HG03159 (cell line): Measurements from ENCODE around the gene SMAD1.

Experiments
- ATAC-seq: cut with Tn5 transposase; IDR thresholded peaks from one replicate; pipeline ENCODE4 v1.9.1; 2021; ENCODE audit warnings: mild to moderate bottlenecking, moderate library complexity; ENCODE audit not compliant: unreplicated experiment

SMAD1 gene

DNA sequence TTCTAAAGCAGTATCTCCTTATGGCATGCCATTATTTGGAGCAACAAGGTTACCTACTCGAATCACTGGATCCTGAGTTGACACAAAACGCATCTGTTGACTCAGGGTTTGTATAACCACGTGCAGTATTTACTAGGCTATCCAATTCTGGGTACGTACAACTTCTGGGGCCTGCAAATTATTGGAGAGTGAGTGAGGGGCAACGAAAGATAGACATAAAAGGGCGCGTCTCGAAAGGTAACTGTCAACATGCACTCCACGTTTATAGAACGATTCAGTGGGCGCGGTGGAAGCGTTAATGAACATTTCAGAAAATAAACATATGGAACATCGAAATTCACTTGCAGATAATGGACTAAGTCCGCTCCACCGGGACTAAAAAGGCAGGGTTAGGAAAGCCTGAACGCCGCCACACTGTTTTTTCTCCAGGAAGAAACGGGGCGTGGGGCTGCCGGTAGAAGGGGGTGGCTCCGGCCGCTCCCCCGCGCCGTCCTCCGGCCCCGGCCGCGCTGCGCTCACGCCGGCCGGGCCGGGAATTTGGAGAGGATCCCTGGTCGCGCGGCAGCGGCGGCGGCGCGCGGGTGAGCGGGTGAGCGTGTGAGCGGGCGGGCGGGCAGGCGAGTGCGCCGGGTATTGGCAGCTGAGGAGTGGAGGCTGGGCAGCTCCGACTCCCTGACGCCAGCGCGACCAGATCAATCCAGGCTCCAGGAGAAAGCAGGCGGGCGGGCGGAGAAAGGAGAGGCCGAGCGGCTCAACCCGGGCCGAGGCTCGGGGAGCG, at the start of gene SMAD1:
Gene SMAD1, plus strand, starts transcription at position 690 of the 778 bp plus-strand sequence. CDS start 32,761 bp downstream, outside the sequence.
- ATAC-seq = peak; percentile 40

DNA sequence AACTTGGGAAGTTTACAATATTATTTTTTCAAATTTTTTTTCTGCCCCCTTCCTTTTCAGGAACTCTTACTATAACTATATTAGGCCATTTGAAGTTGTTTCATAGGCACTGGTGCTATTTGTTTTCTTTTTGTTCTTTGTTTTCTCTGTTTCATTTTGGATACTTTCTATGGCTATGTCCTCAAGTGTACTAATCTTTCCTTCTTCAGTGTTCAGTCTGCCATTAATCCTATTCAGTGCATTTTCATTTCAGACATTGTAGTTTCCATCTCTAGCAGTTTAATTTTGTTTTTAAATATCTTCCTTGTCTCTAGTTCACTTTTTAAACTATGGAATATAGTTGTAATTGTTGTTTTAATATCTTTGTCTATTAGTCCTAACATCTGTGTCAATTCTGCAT, 48.0 kb upstream of the SMAD1 start:
- ATAC-seq = no peak

DNA sequence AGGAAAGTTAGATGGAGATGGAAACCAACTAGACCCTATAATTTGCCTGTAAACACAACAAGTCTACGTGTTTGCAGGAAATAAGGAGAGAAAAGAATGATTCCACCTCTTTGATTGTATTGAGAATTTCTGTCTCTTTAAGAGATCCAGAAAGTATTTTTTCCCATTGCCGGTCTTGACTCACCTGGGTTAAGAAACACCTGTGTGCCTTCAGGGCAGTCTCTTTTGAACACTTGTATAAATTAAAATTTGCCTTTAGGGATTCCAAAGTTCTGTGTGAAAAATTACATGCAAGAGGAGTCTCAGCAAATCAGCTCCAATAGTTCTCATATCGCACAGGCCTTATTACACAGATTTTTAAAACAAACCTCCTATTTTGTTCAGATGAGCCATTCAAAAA, 46.0 kb upstream of the SMAD1 start:
- ATAC-seq = no peak

DNA sequence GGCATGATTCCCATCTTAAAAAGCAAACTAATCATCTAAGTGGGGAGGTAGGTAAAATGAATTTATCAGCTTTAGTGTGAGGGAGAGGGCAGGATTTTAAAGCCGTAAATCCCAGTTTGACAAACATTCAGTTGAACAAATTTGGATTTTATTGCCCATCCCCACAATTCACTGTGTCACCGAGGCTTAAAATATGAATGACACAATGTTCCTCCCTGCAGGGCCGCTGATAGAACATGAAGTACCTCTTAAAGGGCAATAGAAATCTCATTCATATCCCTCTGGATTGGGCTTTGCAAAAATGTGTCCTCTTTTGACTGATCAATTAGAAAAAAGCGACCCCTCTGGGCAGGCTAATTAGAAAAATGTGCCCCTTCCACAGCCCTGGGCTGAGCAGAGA, 45.5 kb upstream of the SMAD1 start:
- ATAC-seq = no peak

DNA sequence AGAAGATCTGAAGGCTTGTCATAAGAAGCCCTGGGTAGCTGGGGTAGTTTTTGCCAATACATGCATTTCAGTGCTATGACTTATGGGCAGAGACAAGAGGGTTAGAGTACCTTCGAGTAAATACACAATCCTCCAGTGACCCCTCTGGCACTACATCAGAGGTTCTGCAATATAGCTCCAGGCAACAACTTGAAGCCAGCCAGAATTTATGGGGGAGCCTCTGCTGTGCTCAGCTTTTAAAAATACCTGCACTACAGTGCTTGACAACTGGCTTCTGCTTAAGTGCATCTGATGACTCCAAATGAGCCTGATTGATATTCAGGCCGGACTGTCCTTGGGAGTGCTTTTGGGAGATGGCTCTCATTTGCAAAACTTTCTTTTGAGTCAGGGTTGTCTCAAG, 44.9 kb upstream of the SMAD1 start:
- ATAC-seq = no peak

DNA sequence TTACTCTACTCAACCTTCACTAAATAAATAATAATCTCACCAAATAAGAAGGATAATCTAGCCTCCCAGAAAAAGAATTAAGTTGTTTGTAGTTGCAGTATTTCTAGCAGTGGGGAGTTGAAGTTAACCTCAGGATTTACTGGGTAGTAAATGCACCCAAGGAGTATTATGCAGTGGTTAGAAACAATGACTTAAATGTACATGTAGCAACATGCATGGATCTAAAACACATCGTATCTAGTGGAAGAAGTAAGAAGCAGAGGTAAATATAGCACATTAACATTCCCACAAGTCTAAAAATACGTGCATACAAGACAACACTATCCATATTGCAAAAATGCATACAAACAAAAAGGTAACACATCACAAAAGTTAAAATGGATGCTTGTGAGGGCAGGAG, 44.2 kb upstream of the SMAD1 start:
- ATAC-seq = no peak

DNA sequence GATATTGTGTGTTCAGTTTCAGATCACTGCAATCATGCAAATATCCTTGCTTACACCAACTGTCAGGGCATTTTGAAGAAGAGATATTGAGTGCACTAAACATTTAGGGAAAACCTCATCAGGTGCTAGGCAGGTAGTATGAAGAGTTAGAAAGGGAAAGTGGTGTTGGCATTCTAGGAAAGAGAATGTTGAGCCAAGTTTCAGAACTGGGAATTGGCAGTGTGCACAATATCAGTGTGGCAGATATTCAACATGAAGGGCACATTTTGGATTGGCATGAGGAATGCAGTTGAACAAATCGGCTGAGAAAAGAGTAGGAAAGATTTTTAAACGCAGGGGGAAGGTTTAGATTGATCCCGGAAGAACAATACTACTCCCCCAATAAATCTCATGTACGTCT, 43.4 kb upstream of the SMAD1 start:
- no peak for ATAC-seq

DNA sequence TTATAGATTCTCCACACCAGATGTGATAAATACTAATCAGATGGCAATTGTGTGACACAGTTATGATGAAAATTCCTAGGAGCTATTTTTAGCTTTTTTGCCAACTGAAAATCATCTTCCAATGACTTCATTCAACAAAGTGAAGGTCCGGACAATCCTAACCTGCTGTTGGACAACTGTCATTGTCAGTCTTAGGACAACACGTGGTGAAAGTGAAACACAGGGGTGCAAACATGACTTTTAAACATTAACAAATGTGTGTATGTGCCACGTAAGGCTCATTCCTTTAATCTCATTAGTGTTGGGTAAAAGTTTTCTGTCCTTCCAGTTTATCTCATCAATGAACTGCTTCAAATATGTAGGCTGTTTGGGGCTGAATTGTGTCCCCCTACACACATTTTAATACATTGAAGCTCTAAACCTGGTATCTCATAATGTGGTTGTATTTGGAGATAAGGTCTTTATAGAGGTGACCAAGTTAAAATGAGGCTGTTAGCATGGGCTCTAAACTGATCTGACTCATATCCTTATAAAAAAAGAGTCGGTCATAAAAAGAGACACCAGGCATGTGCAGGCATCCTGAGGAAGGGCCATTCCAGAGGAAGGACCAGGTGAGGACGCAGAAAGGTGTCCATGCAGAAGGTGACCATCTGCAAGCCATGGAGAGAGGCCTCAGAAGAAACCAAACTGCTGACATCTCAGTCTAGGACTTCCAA, 41.2 kb upstream of the SMAD1 start:
- ATAC-seq = no peak

DNA sequence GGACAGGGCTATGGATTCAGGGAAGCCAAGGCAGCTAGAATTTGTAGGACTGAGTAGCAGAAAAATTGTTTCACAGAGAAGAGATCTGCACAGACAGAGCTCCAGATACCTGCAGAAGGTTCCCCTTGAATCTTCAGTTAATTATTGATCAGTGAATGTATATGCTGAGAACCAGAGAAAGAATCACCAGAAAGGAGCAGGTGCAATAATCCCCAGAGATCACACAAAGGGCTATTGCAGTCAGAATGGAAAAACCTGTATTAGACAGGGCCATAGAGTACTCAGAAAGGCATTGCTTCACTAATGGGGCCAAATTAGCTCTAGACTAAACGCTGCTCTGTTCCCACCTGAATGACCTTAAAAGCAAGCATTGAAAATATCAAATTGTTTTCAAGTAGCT, 35.5 kb upstream of the SMAD1 start:
- ATAC-seq = peak; percentile 83

DNA sequence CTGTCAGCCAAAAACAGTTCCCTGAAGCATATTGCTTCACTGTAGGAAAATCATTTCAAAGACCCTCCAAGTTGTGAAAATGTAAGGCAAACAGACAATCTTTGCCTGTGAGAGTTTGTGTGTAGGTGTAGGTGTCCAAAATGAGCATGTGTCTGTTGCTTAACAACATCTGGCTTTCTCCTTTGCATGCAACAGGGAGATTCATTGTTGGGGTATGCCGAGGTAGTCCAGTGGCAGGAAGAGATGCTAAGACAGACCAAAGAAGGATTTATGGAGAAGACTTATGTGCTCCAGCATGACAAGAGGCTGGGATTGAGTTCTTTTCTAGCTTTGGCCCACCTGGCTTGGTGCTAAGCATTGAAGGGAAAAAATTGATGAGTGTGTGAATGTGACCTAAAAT, 29.8 kb upstream of the SMAD1 start:
- ATAC-seq = no peak

DNA sequence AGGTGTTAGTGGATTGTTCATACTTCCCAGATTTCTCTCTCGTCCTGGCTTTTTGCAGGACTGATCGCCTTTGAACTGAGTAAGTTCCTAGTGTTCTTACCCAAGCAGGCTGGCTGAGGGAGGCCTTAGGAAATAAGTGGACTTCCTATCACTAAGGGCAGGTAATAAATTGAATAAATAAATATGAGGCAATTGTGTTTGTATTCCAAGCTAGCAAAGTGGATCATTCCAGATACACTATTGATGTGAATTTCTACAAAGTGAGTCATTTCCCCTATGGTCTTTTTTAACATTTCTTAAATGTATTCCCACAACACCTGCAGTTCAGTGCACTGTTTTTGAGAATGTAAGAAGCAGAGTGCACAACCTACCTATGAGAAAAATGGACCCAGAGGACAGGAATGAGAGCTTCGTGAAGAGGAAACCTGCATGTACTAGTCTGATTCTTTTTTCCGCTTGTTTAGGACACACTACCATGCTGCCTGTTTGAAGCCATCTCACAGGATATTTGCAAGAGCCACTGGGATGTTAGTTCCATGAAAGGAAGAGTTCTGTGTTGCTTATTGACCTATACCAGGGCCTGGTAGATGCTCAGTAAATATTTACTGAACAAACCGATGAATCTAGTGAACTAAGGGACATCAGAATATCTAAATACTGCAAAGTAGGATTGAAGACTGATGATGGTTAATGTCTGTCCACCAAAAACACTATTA, 29.0 kb upstream of the SMAD1 start:
- ATAC-seq = no peak

DNA sequence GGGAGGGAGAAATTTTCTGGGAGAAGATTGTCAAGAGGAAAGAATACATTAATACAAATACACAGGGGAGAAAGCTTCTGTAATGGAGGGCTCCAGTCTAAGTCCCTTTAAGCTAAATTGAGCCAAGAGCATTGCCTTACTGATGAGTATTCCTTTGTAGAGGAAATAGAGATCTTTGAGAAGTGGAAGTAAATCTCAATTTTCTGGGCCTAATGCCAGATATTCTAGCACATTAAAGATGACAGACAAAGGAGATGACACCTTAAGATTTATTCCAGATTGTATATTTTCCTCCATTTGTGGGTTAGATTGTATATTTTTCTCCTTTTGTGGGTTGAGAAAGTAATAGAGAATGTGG, 28.5 kb upstream of the SMAD1 start:
- no peak for ATAC-seq

DNA sequence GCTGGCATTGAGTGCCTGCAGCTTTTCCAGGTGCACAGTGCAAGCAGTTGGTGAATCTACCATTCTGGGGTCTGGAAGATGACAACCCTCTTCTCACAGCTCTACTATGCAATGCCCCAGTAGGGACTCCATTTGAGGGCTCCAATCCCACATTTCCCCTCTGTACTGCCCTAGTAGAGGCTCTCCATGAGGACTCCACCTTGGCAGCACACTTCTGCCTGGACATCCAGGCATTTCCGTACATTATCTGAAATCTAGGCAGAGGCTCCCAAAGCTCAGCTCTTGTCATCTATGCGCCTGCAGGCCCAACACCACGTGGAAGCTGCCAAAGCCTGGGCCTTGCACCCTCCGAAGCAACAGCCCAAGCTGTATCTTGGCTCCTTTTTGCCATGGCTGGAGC, 8.4 kb upstream of the SMAD1 start:
- ATAC-seq = no peak

DNA sequence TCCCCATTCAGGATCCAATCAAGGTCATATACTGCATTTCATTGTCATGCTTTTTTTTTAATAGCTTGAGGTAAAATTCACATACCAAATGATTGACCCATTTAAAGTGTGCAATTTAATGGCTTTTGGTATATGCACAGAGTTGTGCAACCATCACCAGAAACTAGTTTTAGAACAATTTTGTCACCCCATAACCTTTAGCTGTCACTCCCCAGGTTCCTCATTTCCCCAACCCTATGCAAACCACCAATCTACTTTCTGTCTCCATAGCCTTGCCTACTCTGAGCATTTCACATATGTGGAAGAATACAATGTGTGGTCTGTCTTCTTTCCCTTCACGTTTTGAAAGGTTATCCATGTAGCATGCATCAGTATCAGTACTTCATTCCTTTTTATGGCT, 1.4 kb upstream of the SMAD1 start:
- peak; percentile 38 for ATAC-seq

DNA sequence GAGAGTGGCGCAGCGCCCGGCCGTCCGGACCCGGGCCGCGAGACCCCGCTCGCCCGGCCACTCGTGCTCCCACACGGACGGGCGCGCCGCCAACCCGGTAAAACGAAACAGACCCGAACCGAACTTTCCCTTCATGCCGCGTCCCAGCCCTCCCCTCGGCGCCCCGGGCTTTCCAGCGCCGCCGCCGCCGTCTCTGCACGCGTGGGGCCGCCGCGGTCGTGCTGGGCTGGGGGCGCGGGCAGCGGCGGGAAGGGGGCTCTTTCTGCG, 222 bp downstream of the SMAD1 start:
- ATAC-seq = no peak

DNA sequence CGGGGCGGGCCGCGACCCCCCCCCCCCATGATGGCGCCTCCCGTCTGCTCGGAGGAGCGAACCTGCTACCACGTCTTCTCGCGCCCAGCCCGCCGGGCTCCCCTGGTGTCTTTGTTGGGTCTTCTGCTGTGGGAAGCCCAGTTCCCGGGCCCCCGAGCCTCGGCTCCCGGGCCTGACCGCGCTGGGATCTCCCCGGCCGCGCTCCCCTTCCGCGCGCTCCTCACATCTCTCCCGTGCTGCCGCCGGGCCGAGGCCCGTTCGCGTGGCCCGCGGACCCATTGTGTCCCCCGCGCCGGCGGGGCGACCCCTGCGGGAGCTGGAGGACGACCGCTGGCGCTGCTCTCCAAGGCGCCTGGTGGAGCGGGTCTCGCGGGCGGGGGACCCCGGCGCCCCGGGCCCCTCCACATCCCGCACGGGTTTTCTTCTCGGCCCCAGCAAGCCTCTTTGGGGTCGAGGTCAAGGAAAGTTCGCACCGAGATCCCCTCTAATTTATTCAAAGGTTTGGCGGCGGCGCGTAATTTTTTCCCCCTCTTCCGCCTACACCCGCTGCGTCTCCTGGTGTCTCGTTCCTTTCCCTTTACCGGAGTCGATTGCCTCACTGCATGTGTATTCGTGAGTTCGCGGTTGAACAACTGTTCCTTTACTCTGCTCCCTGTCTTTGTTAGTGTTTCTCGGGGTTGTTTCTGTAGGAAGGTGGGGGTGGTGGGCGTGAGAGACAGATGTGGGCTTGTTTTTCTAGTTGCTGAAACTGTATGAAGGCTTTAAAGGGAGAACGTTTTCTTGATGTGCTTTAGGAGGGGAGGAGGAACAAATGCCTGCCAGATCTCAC, 770 bp downstream of the SMAD1 start:
- peak; percentile 29 for ATAC-seq

DNA sequence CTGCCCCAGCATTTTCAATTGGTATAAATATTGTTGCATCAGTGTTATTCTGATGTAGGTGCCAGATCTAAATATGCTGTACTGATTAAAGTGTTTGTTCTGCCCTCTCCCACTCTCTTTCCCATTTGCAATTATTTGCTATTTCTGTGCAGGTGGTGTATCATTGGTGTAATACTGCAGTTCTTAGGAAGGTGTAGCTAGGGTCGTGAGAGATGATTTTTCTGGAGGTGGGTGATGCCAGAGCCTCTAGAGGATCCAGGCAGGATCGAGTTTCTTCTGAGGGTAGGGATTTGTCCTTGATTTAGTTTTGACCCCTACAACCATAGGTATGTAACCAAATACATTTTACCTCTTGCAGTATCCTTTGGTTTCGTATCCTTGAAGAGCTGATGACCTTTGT, 1.9 kb downstream of the SMAD1 start:
- ATAC-seq = no peak

DNA sequence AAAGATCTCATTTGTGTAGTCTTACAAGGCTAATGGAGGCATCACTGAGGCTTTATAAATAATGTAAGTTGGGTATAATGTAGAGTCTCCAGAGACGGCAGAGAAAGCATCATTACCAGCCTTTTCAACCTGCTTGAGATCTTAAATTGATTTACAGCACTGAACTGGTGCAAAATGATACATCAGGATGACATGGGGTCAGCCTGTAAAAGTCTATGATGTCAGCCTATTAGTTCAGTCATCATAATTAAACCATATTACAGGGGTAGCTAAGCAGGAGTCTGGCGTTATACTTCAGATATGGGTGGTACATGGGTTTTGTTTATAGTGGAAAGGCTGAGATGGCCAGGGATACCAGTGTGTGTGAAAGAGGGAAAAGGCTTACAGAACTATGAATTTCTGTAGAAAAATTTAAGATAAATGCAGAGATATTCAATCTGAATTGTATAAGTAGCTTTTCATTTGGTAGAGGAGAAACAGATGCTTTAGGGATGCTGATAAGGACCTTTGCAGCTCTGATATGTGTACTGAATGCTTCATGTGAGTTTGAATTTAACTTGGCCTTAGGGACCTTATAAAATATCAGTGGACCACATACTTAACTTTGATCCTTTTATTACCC, 2.7 kb downstream of the SMAD1 start:
- ATAC-seq = no peak

DNA sequence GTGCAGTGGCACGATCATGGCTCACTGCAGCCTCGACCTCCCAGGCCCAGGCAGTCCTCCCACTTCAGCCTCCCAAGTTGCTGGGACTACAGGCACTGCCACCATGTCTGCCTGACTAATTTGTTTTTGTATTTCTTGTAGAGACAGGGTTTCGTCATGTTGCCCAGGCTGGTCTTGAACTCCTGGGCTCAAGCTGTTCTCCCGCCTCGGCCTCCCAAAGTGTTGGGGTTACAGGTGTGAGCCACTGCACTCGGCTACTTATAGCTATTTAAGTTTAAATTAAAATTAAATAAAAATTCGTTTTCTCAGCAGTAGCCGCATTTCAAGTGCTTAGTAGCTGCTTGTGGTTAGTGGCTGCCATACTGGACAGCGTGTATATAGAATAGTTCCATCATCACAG, 3.5 kb downstream of the SMAD1 start:
- no peak for ATAC-seq

DNA sequence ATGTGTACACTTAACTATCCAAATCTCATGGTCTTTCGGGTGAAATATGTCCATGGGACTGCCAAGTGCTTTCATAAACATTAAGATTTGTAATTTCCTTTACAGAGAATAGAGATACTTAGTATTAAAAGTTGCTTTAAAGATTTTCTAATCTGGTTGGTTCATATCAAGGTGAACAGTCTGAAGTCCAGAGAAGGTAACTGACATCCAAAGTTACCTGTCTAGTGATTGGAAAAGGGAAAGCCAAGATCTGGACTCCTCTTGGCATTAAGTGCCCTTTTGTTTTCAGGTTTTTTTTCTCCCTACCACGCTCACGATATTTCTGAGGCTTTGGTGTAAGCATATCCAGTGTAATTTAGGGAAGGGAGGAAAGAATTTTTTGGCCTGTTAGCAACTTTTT, 5.0 kb downstream of the SMAD1 start:
- no peak for ATAC-seq

DNA sequence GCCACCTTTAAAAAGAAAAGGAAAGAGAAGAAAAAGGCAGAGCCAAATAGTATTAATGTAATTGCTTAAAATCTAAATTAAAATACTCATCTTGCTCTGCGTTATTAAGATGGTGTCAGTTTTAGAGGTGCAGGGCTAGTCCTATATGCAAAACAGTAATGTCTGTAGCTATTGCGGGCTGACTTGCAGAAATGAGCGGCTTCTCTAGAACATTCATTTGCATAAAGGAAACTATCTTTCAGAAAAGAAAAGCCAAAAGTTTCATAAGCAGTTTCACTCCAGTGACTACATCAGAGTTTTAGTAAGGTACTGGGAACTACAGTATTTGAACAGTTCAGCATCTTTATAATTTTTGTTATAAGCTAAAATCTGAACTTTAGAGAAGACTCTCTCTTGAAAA, 6.0 kb downstream of the SMAD1 start:
- ATAC-seq = peak; percentile 96
